8988T (cell line): ENCODE data around the gene B4GALT1.

Experiments
- DNase-seq: peaks from one replicate; pipeline ENCODE4 v3.0.0; 2011

Gene B4GALT1

GRCh38 chr9:33137781-33138264 is 29.3 kb downstream of the B4GALT1 start:
- DNase-seq = no peak

DNA sequence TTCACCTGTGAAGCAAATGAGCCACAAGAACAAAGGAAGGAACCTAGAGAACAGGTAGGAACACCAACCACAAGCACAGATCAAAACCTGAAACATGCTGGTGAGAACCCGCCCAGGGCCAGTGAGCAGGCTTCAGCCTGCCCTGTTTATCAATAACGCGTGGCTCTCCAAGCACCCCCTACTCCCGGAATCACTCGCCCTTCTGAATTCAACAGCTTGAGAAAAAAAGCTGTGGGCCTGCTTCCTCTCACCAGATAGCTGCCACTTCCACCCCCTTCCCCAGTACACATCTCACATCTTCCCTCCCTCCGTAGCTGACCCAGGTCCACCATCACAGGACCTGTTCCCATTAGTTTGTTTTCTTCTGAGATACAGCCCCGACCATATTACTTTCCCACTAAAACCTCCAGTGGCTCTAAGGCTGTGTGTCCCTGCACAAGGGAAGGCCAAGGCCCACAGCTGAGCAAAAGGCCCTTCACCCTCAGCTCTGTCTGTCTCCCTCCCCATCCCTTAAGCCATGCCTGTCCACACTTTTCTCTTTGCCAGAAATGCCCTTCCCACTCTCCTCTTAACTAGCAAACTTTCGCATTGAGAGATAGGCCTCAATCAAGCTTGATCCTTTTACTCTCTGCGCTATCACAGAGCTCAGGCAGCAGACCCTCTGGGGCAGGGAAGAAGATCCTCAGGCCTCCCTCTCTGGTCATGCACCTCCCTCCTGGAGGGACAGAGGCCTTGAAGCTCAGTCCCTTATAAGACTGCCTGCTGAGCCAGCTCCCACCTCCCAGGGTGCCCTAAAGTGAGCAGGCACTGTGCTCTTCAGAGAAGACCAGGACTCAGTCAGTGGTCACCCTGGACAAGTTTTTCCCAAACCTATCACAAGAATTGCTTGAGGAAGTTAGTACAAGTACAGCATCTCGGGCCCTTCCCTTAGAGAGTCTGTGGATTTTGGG is 30.1 kb downstream of the B4GALT1 start:
- DNase-seq = no peak

GRCh38 chr9:33135470-33135958 is 31.6 kb downstream of the B4GALT1 start:
- no peak for DNase-seq

DNA sequence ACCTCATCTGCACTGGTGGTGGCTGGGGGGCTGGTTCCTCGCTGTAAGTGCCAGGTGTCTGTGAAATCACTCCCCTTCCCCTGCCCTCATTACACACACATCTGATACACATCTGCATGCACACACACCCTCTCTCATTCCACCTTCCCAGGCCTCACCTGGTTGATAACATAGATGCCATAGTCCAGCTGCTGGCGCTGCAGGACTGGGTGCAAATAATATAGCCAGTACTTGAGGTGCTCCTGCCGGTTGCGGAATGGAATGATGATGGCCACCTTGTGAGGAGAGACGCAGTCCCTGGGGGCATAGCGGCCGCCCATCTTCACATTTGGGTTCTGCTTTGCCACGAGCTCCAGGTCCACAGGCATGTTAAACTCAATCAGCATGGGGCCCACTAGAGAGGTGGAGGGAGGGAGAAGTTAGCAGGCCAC is 32.1 kb downstream of the B4GALT1 start:
- no peak for DNase-seq

DNA sequence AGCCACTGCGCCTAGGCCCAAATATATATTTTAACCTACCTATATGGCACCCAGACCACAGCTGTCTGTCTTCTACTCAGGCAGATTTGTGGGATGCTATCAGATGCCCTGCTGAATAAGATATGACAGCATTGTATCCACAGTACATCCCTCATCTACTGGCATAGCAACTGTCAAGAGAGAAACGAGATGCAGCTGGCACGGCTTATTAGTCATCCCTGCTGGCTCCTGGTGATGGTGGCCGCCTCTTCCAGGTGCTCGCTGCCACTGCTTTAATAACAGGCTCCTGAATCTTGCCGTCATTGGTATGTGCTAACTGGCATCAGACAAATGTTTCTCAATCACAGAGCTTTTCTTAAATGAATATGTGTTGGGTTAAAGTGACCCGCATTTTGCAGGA is 34.0 kb downstream of the B4GALT1 start:
- no peak for DNase-seq

GRCh38 chr9:33131790-33132772 is 35.1 kb downstream of the B4GALT1 start:
- DNase-seq = peak; percentile 47

GRCh38 chr9:33130961-33131789 is 36.0 kb downstream of the B4GALT1 start:
- no peak for DNase-seq

- DNase-seq = no peak
These were observed 37.0 kb downstream of the B4GALT1 start for GRCh38 chr9:33129886-33130881.

DNA sequence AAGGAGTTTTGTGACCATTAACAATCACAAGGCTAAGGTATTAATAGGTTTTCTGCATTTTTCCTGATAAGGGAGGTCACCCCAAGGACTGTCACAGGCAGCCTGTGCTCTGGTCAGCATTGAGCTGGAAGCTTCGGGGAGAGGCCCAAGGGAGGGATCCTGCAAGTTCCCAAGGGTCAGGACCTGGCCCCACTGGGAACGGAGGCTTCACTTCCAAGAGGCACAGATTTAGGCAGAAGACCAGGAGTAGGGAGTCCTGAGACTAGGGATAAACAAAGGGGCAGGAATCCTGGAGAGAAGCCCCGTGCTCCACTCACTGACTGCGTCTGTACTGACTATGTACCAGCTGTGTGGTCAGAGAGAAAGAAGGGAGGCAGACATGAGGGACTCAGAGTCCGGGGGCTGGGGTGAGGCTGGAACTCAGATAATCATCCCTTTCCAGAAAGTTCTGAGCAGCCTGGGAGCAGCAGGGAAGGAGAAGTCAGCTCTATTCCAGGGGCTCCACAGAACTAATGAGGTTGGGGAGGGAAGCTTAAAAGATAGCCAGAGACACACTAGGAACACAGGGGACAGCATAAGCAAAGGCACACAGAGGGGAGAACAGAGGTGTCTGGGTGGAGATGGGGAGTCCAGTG is 37.8 kb downstream of the B4GALT1 start:
- no peak for DNase-seq

- DNase-seq = no peak
These were observed 38.6 kb downstream of the B4GALT1 start for GRCh38 chr9:33128570-33128969.

DNA sequence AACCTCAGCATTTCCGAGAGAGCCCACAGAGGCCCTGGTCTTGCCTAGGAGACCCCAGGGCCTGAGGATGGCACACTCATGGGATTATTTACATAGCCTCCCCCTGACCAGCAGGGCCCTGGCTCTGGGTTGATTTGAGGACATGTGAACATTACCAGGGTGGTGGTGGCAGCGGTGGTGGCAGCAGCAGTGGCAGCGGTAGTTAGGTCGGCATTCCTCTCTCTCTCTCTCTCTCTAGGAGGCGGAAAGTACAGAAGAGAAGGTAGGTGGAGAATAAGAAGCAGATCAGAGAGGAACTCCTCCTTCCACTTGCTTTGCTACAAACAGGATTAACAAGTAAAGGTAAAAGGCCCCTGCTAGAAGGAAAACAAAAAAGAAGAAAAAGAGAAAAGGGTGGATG is 39.3 kb downstream of the B4GALT1 start:
- DNase-seq = no peak

DNA sequence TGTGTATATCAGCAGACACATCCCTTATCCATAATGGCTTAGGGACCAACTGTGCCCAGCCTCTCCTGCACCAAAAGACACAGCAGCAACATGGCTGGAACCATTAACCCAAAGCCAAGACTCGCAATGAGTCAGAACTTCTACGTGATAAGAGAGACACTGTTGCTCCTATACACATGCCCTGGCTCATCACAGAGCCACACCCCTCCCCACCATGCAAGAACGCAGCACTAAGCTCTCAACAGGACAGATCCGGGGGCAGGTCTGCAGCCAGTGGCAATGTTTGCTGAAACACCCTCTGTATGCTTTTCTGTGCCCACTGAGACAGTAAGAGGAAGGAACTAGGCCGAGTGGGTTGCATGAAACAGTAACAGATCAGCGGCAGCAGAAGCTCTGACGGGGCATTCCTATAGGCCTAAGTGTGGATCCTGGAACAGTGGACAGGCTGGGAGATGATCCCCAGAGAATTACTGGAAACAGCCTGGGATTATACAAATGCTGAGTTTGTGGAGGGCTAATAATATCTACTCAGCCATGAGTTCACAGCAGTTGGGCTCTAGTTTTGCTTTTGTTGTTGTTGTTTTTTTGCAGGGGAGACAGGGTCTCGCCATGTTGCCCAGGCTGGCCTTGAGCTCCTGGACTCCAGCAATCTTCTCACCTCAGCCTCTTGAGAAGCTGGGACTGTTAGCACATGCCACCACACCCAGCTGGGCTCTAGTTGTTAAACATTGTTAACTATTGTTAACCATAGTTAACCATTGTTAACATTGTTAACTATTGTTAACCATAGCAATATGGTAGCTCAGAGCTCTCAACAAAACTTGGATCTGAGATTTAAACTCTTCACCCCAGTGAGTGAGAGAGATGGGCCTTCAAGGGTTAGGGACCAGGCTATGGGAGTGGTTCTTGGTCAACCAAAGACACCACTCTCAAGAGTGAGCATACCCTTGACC is 41.0 kb downstream of the B4GALT1 start:
- DNase-seq = no peak

DNA sequence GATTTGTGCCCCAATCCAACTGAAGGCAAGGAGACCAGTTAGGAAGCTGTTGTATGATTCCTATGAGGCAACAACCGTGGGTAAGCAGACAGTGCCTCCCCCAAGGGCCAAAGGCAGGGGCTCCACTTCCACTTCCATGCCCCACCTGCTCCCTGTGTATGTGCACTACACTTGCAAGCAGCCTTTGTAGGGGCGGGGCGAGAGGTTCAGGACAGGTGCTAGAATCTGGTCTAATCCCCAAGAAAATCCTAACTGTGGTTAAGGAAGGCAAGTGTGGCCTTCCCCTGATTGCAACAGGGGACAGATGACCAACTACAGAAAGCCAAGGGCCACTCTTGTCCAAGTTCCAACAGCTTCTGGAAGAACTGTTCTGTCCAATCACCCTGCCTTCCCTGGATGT is 41.7 kb downstream of the B4GALT1 start:
- no peak for DNase-seq

DNA sequence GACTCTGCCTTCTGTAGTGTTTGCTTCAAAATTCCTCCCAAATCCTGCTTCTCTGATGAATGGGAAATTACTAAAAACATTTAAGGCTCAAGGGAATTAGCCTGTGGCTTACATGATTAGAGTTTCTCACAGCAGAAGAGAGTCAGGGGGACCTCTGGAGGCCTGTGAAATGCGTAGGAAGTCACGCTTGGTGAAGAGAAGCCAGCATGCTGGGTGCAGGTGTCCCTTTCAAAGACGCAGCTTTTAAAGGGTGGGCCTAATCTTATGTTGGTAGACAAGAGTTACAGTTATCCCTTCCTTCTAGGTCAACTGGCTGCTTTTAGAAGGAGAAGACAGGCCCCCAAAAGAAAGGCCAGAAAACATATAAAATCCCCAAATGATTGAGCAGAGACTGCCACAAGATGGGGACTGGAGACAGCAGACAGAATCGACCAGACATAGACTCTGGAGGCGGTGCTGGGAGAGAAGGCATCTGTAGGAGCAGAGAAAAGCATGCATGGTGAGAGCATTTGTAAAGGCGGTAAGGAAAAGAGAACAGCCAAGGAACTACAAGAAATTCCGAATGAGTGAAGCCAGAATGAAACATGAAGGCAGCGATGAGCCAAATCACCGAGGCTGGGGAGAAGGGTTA is 42.3 kb downstream of the B4GALT1 start:
- DNase-seq = no peak

- DNase-seq = no peak
These were observed 43.1 kb downstream of the B4GALT1 start for GRCh38 chr9:33124046-33124445.

DNA sequence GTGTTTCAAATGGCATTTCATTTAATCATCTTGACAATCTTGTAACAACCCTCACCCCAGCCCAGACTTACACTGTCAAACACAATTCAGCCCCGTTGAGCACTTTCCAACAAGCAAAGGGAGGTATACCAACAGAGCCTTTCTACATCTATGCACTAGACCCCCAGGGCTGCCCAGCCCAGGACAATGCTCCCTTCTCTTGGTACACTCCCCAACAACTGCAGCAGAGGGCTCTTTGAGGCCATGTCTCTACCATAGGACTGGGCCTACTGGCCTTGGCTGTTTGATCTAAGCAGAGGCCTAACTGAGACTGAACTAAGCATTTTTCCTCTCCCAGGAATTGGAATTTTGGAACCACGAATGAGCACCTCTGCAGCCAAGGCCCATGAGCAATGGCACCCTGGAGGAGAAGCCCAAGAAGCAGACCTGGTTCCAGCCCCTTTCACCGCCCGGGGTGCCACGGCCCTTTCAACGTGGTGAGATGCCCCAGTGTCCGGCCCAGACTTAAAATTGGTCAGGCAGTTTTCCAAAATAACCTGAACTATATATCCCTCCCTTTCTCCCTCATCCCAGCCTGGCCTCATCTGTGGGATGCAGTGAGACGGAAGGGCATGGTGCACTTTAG is 43.6 kb downstream of the B4GALT1 start:
- DNase-seq = no peak

GRCh38 chr9:33120620-33121019 is 46.5 kb downstream of the B4GALT1 start:
- DNase-seq = no peak

DNA sequence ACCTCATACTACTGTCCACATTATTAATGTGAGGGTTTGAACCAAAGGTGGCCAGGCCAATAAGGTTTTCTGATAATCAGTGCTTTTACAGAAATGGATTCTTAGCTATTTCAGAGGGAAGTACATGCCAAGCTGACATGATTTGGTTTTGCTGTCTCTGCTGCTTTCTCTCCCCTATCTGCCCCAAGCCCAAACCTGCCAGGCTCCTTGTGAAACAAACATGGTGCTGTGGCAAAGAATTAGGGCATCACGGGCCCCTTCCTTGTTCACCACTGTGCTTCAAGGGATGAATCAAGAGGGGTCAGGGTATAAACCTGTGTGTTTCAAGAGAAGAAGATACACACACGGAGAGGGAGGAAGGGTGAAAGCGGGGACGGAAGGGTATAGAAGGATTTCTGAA is 49.3 kb downstream of the B4GALT1 start:
- DNase-seq = no peak
